IgD-negative memory B cell (primary cell): Measurements from ENCODE around the gene SMDT1. TPM values are rescaled to one million over a fixed set of nuclear protein-coding genes. Genes with fewer than 3 reads are reported as not detected.
"Not testable (repeated sequence)": the region's sequence is repeated elsewhere in the genome, so short reads cannot be mapped to it uniquely, and the experiment has no call there.

Experiments
- H3K27ac Mint-ChIP-seq, 3 donors: one replicate each; pipeline ENCODE4 v1.8.0; 2020 to 2022; ENCODE audit warnings: mild to moderate bottlenecking in 3 of 3, mixed read lengths in 3 of 3, moderate library complexity in 1 of 3
- H3K27me3 Mint-ChIP-seq: one replicate; pipeline ENCODE4 v1.8.0; 2021; ENCODE audit warnings: mixed read lengths
- H3K36me3 Mint-ChIP-seq: one replicate; pipeline ENCODE4 v1.8.0; 2020; ENCODE audit warnings: mild to moderate bottlenecking, mixed read lengths
- H3K4me1 Mint-ChIP-seq, 3 donors: one replicate each; pipeline ENCODE4 v1.8.0; 2020 to 2022; ENCODE audit warnings: mixed read lengths in 3 of 3, mild to moderate bottlenecking in 1 of 3
- H3K4me3 Mint-ChIP-seq, 4 donors: one replicate each; pipeline ENCODE4 v1.8.0; 2020 to 2022; ENCODE audit warnings: mild to moderate bottlenecking in 4 of 4, mixed read lengths in 4 of 4, moderate library complexity in 3 of 4
- H3K9me3 Mint-ChIP-seq, 3 donors: one replicate each; pipeline ENCODE4 v1.8.0; 2020 to 2021; ENCODE audit warnings: mixed read lengths in 3 of 3, mild to moderate bottlenecking in 1 of 3
- polyA plus RNA-seq: library from polyadenylated mRNA; unstranded; fragments of 300-500 nt; fragmentation: Illumina TruSeq; gene quantifications from one replicate; pipeline ENCODE4 v1.2.3, GENCODE V29; 2021

Gene SMDT1
- polyA plus RNA-seq, 1 donor from 2014 or later = 248 TPM

DNA sequence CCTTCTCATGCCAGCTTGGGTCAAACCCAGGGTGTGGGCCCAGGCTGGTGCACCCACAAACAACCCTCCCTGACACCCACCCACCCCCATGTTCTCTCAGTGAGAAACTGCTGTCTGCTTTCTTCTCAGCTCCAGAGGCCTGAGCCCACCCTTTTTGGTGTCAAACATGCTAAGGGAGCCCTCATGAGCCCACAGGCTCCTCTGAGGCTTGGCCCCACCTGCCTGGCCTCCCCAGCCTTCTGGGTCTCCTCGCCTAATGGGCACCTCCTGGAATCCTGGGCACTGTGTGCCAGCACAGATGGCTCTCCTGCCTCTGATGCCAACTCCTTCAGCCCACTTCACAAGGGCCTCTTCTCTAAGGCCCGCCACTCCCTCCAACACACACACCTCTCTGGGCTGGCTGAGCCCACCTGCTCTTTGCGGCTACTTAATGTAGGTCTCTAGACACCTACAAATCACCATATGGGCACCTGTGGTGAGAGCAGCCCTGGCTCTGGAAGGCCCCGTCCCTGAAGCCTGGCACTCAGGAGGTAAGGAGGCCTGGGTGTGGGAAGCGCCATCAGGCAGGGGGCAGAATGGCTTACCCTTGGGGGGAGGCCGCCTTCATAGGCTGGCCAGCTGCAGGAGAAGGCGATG is 13.3 kb upstream of the SMDT1 start:
- H3K27me3 Mint-ChIP-seq = no peaks in the 10 kb centered on the region
- H3K4me1 Mint-ChIP-seq = peaks cover 6 to 8% (median 8%) of the 10 kb centered on the region in 3 donors
- peak overlapping the region in 1 of 4 donors; percentile 18 for H3K4me3 Mint-ChIP-seq
- H3K9me3 Mint-ChIP-seq = no peaks in the 10 kb centered on the region
- no peak overlapping the region for H3K27ac Mint-ChIP-seq
- H3K36me3 Mint-ChIP-seq = peaks cover 10% of the 10 kb centered on the region

DNA sequence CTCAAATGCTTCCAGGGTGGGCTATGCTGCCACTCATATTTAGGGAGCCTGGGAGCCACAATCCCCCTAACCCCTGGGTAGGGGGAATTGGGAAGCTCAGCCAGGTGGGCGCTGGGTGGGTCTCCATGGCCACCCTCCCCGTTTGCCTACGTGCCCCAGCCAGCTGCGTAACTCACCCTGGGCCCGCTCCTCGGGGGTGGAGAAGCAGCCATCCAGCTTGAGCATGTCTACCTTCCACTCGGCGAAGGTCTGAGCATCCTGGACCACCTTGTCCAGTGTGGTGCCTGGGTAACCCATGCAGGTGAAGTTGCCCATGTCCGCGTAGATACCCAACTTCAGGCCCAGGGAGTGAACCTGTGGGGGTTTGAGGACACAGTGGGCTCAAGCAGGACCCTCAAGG is 12.6 kb upstream of the SMDT1 start:
- Mint-ChIP-seq H3K27ac (no peak overlapping the region), H3K9me3 (no peaks in the 10 kb centered on the region), H3K36me3 (peaks cover 10% of the 10 kb centered on the region), H3K4me3 (no peak overlapping the region), H3K27me3 (no peaks in the 10 kb centered on the region), H3K4me1 (peaks cover 6 to 13% (median 11%) of the 10 kb centered on the region in 3 donors)

DNA sequence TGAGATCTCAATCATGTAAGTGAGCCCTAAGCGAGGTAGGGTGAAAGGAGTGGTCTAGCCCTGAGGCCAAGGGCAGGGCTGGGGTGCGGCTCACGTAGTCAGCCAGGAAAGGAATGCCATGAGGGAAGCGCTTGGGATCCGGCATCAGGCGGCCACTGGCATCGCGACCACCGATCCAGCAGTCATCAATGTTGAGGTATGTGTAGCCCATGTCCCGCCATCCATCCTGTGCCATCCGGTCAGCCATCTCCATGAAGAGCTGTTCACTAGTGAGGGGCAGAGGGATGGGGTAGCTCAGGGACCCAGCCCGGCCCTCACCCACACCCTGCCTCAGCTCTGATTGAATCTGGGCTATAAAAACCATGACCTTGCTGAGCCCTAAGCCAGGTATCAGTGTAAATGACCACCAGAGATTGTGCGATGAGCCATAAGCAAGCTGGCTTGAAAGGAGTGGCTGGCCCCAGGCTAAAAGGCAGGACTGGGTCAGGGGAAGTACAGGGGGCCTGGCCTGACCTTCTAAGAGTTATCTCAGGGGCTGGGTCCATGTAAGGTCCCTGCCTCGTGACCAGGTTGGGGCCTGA is 11.7 kb upstream of the SMDT1 start:
- H3K9me3 Mint-ChIP-seq = no peaks in the 10 kb centered on the region
- peaks cover 8% of the 10 kb centered on the region for H3K36me3 Mint-ChIP-seq
- peak overlapping the region in 1 of 3 donors; percentile 67 for H3K27ac Mint-ChIP-seq
- H3K4me3 Mint-ChIP-seq = no peak overlapping the region
- H3K27me3 Mint-ChIP-seq = no peaks in the 10 kb centered on the region
- peaks cover 6 to 13% (median 11%) of the 10 kb centered on the region in 3 donors for H3K4me1 Mint-ChIP-seq

DNA sequence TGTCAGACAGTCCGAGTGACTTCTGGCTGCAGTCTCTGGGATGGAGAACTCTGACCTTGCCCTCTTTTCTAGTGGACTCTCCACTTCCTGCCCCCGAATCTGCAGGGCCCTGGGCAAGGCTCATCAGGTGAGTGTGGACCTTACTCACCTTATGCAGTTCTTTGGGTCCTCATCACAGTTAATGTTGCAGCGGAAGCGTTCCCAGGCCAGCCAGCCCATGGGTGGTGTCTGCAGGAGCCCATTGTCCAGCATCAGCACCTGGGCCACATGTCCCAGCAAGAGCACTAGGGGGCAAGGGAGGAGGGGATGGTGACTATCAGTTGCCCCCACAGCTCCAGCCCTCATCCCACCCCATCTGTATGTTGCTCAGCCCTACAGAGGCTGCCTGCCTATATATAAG is 11.2 kb upstream of the SMDT1 start:
- peak overlapping the region in 1 of 4 donors; percentile 40 for H3K4me3 Mint-ChIP-seq
- H3K36me3 Mint-ChIP-seq = peaks cover 8% of the 10 kb centered on the region
- no peaks in the 10 kb centered on the region for H3K27me3 Mint-ChIP-seq
- H3K9me3 Mint-ChIP-seq = no peaks in the 10 kb centered on the region
- peak overlapping the region in 1 of 3 donors; percentile 19 for H3K27ac Mint-ChIP-seq
- H3K4me1 Mint-ChIP-seq = peaks cover 8 to 15% (median 11%) of the 10 kb centered on the region in 3 donors

DNA sequence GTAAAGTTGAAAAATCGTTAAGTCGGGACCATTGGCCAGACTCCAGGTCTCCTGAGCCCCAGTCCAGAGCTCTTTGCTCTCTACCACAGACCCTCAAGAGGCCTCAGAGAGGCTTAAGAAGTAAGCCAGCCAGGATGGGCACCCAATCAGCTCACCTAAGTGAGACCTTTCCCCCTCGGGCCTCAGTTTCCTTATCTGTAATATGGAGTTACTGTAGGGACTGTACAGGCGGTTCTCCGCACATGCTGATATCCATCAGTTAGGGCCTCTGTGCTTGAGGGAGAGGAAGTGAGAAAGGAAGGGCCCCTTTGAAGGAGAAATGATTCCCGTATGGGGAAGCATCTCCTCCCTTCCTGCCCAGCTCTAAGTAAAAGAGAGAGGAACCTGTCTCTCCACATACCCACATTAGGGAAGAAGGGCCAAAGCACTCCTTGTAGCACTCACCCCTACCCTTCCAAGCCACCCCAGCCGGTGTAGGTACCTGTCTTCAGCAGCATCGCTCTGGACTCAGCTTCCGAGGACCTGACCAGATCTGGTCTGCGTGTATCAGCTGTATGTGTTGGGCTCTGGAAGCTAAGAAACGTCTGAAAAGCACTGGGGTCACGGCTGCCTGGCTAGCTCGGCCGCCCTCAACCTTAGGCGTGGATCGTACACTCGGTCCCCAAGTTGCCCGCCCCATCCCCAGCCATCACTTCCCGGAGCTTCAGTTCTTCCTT is 9.5 kb upstream of the SMDT1 start:
- H3K9me3 Mint-ChIP-seq = no peaks in the 10 kb centered on the region
- peak overlapping the region; percentile 73 to 90 (median 83) for H3K27ac Mint-ChIP-seq
- peaks cover 10 to 20% (median 11%) of the 10 kb centered on the region in 3 donors for H3K4me1 Mint-ChIP-seq
- peaks cover 7% of the 10 kb centered on the region for H3K36me3 Mint-ChIP-seq
- H3K27me3 Mint-ChIP-seq = no peaks in the 10 kb centered on the region
- peak overlapping the region; percentile 92 to 99 (median 96) for H3K4me3 Mint-ChIP-seq

DNA sequence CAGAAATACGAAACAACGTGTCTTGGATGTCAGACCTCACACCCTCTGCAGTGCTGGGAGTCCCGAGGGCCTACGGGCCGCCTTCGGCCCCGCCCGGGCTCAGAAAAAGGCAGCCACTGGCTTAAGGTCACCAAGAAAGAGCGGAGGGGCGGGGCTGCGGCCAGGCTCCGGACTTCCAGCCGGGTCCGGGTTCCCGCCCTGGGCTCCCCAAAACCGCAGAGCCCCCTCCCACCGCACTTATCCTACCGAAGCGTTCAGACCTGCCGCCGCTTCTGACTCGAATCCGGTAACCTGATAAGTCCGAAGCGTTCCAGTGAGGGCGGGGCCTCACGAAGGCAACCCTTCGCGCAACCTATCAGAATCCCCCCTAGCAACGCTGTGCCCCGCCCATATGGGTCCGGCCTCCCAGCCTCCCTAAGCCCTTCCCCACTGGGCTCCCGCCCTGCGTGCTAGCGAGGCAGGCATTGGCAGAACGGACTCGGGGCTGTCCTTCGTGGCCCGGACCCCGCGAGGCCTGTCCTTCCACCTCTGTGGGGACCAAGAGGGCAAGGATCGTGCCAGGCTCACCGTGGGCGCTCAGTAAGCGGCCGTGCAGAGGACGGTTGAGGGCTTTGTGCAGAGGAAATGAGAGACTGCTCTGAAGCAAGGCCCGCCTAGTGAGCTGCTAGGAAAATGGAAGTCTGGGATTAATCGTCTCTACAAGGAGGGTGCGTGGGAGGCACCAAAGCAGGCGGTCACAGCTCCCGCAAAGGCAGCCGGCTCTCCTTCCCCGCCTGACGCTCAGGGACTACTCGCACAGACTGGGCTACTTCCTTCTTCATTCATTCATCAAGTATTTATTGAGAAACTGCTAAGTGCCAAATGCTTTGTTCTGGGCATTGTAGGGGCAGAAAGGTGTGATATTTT is 8.7 kb upstream of the SMDT1 start, which contains the start of gene NAGA:
NAGA (minus strand) TSS at position 296 of the 906 bp plus-strand sequence. CDS start 515 bp downstream, outside the sequence.
- H3K27me3 Mint-ChIP-seq = no peaks in the 10 kb centered on the region
- peak within 1 kb of the TSS; percentile 92 to 99 (median 96) for H3K4me3 Mint-ChIP-seq
- H3K4me1 Mint-ChIP-seq = peaks cover 10 to 22% (median 11%) of the 10 kb centered on the region in 3 donors
- no peaks in the 10 kb centered on the region for H3K9me3 Mint-ChIP-seq
- peak within 1 kb of the TSS; percentile 73 to 90 (median 83) for H3K27ac Mint-ChIP-seq
- peaks cover 2% of the 10 kb centered on the region for H3K36me3 Mint-ChIP-seq

DNA sequence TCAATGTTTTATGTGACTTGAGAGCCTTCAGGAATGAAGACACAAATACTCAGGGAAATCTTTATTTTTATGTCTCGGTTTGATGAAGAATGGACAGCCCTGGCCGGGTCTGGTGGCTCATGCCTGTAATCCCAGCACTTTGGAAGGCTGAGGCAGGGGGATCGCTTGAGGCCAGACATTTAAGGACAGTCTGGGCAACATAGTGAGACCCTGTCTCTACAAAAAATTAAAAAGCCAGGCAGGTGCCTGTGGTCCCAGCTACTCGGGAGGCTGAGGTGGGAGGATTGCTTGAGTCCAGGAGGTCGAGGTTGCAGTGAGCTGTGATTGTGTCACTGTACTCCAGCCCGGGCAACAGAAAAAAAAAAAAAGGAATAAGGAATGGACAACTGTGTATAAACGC is 8.0 kb upstream of the SMDT1 start:
- H3K27ac Mint-ChIP-seq = peak overlapping the region; percentile 27 to 83 (median 73)
- peak overlapping the region; percentile 92 to 99 (median 96) for H3K4me3 Mint-ChIP-seq
- H3K27me3 Mint-ChIP-seq, H3K9me3 Mint-ChIP-seq, H3K36me3 Mint-ChIP-seq: not testable (repeated sequence)
- H3K4me1 Mint-ChIP-seq = peaks cover 10 to 22% (median 11%) of the 10 kb centered on the region in 3 donors

DNA sequence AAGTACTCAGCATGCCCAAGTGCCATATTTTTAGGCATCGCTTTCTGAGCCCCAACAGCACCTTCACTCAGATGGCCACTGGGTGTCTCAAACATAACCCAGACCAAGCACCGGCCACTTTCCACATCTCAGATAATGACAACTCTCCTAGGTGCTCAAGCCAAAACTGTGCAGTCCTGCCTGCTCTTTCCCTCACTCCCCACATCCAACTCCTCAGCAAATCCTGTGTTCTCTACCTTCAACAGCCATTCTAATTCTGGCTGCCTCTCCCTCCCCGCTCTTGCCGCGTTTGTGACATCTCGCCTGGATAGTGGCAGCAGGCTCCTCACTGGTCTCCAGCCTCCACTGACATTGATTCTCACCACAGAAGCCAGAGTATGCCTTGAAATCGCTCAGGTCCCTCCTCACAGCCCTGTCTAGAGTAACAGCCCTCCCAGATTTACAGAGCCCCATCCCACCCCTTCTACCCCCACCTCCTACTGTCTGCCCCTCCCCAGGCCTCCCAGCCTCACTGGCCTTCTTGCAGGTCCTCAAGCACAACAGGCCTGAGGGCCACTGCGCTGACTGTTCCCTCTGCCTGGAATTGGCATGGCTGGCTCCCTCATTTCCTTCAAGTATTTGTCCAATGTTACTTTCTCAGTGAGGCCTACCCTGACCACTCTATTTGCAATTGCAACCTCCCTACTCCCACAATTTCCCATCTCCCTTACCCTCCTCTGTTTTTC is 6.7 kb upstream of the SMDT1 start:
- Mint-ChIP-seq H3K27me3 (no peaks in the 10 kb centered on the region), H3K4me3 (peak overlapping the region; percentile 3 to 93 (median 62)), H3K4me1 (peaks cover 8 to 22% (median 11%) of the 10 kb centered on the region in 3 donors), H3K9me3 (no peaks in the 10 kb centered on the region), H3K36me3 (no peaks in the 10 kb centered on the region), H3K27ac (peak overlapping the region in 2 of 3 donors; percentile 53 to 92)

DNA sequence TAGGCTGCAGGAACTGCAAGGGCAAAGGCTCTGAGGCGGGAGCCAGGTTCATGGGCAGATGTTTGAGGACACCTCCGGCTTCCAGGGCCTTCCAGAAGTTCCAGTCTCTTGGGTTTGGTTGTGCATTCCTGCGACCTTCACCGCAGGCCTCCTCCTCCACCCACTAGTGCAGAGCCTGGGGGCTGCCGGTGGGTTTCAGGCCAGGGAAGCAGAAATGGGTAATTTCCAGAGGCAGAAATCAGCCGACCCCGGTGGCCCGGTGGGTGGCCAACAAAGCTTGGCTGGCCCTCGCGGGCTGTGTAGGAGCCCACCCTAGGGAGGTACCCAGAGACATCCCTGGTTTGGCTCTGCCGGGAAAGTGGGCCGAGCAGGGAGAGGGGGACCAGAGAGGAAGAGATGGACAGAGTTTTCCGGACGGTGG is 5.9 kb upstream of the SMDT1 start:
- Mint-ChIP-seq H3K9me3 (no peaks in the 10 kb centered on the region), H3K27ac (peak overlapping the region in 2 of 3 donors; percentile 53 to 92), H3K27me3 (no peaks in the 10 kb centered on the region), H3K36me3 (no peaks in the 10 kb centered on the region), H3K4me3 (peak overlapping the region; percentile 56 to 93 (median 74)), H3K4me1 (peaks cover 8 to 23% (median 11%) of the 10 kb centered on the region in 3 donors)

DNA sequence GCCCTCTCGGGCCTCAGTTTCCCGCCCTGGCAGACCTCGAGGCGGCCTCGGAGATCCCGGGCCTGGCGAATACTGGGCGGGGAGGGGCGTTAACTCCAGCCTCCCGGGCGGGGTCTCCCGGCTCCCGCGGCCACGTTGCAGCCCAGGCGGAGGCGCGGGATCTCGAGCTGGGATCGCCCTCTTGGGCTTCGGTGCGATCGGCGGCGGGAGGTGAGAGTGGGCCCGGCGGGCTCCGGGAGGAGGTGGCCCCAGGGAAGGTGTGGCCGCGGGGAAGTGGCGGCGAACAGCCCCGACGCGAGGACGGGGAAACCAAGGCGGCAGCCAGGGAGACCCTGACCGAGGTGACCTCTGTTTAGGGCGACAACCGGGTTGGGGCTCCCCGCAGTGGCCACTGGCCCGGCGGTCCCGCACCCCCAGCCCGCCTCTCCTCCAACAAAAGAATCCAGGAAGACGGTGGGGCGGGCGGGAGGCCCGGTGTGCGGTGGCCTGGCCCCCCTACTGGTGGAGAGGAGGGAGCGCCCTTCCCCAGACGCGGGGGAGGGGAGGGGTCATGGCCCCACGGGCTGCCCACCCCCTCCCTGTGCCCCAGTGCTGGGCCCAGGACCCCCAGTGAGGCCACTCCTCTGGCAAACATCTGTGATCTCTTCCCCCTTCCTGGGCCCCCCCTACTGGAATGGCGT is 5.2 kb upstream of the SMDT1 start, which contains the start of gene PHETA2:
PHETA2 (plus strand) TSS at position 117 of the 680 bp plus-strand sequence. CDS start 3,046 bp downstream, outside the sequence.
- Mint-ChIP-seq H3K27ac (peak within 1 kb of the TSS; percentile 53 to 92 (median 76)), H3K27me3 (no peaks in the 10 kb centered on the region), H3K9me3 (no peaks in the 10 kb centered on the region), H3K36me3 (no peaks in the 10 kb centered on the region), H3K4me3 (peak within 1 kb of the TSS; percentile 56 to 93 (median 74)), H3K4me1 (peaks cover 11 to 28% (median 16%) of the 10 kb centered on the region in 3 donors)

DNA sequence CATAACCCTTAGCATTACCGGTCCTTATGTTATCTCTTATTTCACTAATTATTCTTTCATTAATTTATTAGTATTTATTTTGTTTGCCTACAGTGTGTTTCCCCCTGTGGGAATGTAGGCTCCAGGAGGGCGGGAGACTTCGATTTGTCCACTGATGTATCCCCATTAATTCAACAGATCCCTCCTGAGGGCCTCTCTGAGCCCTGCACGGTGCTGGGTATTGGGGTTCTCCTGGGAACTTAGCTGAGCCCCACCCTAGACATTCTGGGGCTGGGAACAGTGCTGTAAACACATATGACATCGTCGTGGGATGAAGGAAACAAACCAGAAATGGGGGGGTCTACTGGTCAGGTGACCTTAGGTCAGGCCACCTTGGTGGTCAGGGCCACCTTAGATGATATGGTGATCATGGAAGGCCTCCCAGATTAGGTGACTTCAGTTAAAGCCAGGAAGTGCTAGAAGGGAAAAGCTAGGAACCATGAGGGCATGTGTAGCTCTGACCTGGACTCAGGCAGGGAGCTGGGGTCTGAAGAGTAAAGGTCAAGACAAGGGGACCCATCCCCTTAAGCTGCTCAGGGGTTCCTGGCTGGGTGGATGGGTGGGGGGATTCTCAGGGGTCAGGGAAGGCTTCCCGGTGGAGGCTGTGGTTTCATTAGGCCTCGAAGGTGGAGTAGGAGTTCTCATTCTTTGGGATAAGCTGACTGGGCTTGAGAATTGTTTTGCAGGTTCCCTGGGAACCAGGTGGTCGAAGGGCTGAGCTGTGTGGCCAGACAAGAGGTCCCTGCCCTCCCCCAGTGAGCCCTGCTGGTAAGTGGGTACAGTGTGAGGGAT is 4.4 kb upstream of the SMDT1 start:
- peak overlapping the region in 1 of 3 donors; percentile 76 for H3K27ac Mint-ChIP-seq
- no peaks in the 10 kb centered on the region for H3K9me3 Mint-ChIP-seq
- H3K4me3 Mint-ChIP-seq = peak overlapping the region; percentile 52 to 81 (median 60)
- peaks cover 14 to 27% (median 18%) of the 10 kb centered on the region in 3 donors for H3K4me1 Mint-ChIP-seq
- peaks cover under 1% of the 10 kb centered on the region for H3K36me3 Mint-ChIP-seq
- H3K27me3 Mint-ChIP-seq = no peaks in the 10 kb centered on the region

DNA sequence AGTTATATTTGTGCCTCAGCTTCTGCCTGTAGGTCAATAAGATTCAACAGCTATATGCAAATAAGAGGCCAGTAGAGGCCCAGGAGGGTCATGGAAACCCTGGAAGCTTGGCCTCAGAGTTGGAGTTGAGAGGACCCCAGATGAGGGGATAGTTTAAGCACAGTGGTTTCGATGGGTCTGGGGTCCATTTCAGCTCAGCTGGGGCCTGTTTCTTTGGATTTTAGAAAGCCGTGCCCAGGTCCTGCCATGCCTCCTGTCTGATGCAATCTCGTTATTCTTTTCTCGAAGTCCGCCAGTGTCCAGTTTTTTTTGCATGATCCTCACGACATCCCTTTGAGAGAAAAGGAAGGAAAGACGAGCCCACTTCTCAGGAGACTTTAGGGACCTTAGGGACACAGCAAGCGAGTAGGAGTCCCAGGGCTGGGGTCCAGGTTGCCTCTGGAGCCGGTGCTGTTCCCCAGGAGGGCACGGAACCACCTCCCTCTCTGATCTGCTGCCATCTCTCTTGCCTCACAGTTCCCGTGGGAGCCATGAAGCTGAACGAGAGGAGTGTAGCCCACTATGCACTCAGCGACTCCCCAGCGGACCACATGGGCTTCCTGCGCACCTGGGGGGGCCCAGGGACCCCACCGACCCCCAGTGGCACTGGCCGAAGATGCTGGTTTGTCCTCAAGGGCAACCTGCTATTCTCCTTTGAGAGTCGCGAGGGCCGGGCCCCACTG is 2.6 kb upstream of the SMDT1 start:
- peak overlapping the region in 1 of 4 donors; percentile 26 for H3K4me3 Mint-ChIP-seq
- no peaks in the 10 kb centered on the region for H3K27me3 Mint-ChIP-seq
- peaks cover 9 to 26% (median 16%) of the 10 kb centered on the region in 3 donors for H3K4me1 Mint-ChIP-seq
- H3K9me3 Mint-ChIP-seq = no peaks in the 10 kb centered on the region
- H3K36me3 Mint-ChIP-seq = peaks cover 3% of the 10 kb centered on the region
- no peak overlapping the region for H3K27ac Mint-ChIP-seq
